HEK293 (cell line): ENCODE data around the gene SMAD7.
A peak's percentile ranks its signal among the peaks of the same experiment; 100 is the strongest.

Experiments
- KLF1 ChIP-seq: fragments of 450-650 bp; formaldehyde crosslinking; IDR thresholded peaks from 2 replicates; pipeline ENCODE4 v1.5.1; 2016; ENCODE audit warnings: missing biosample characterization, missing genetic modification characterization
- OSR2 ChIP-seq: fragments of 450-650 bp; formaldehyde crosslinking; IDR thresholded peaks from 2 replicates; pipeline ENCODE4 v1.5.1; 2016; ENCODE audit warnings: missing biosample characterization, missing genetic modification characterization
- SCRT1 ChIP-seq: fragments of 450-650 bp; formaldehyde crosslinking; IDR thresholded peaks from 2 replicates; pipeline ENCODE4 v1.5.1; 2016; ENCODE audit warnings: missing biosample characterization, missing genetic modification characterization, borderline replicate concordance
- SP7 ChIP-seq: fragments of 450-650 bp; formaldehyde crosslinking; IDR thresholded peaks from 2 replicates; pipeline ENCODE4 v1.5.1; 2016; ENCODE audit warnings: missing biosample characterization, missing genetic modification characterization
- TRIM28 ChIP-seq: IDR thresholded peaks from 2 replicates; pipeline ENCODE4 v1.6.1; 2011; ENCODE audit warnings: low read length, control low read depth, borderline replicate concordance
- WT1 ChIP-seq: fragments of 450-650 bp; formaldehyde crosslinking; IDR thresholded peaks from 2 replicates; pipeline ENCODE4 v1.5.1; 2016; ENCODE audit warnings: missing biosample characterization, missing genetic modification characterization
- ZBTB8A ChIP-seq: fragments of 450-650 bp; formaldehyde crosslinking; IDR thresholded peaks from 2 replicates; pipeline ENCODE4 v1.5.1; 2016; ENCODE audit warnings: missing biosample characterization, missing genetic modification characterization
- ZEB2 ChIP-seq: fragments of 450-650 bp; formaldehyde crosslinking; IDR thresholded peaks from 2 replicates; pipeline ENCODE4 v1.5.1; 2016; ENCODE audit warnings: missing biosample characterization, missing genetic modification characterization
- ZFP69B ChIP-seq: fragments of 450-650 bp; formaldehyde crosslinking; IDR thresholded peaks from 2 replicates; pipeline ENCODE4 v1.5.1; 2016; ENCODE audit warnings: missing biosample characterization, missing genetic modification characterization
- ZNF121 ChIP-seq: fragments of 450-650 bp; formaldehyde crosslinking; IDR thresholded peaks from 2 replicates; pipeline ENCODE4 v1.5.1; 2016; ENCODE audit warnings: missing biosample characterization, missing genetic modification characterization
- ZNF133 ChIP-seq: fragments of 450-650 bp; formaldehyde crosslinking; IDR thresholded peaks from 2 replicates; pipeline ENCODE4 v1.5.1; 2016; ENCODE audit warnings: missing biosample characterization, missing genetic modification characterization
- ZNF24 ChIP-seq: fragments of 450-650 bp; formaldehyde crosslinking; IDR thresholded peaks from 2 replicates; pipeline ENCODE4 v1.5.1; 2016; ENCODE audit warnings: missing biosample characterization, missing genetic modification characterization
- ZNF354C ChIP-seq: fragments of 450-650 bp; formaldehyde crosslinking; IDR thresholded peaks from 2 replicates; pipeline ENCODE4 v1.5.1; 2016; ENCODE audit warnings: missing biosample characterization, missing genetic modification characterization, low read depth, borderline replicate concordance
- ZNF394 ChIP-seq: fragments of 450-650 bp; formaldehyde crosslinking; IDR thresholded peaks from 2 replicates; pipeline ENCODE4 v1.5.1; 2016; ENCODE audit warnings: missing biosample characterization, missing genetic modification characterization, mild to moderate bottlenecking, moderate library complexity, borderline replicate concordance
- ZNF423 ChIP-seq: fragments of 450-650 bp; formaldehyde crosslinking; IDR thresholded peaks from 2 replicates; pipeline ENCODE4 v1.5.1; 2016; ENCODE audit warnings: missing biosample characterization, missing genetic modification characterization
- ZNF433 ChIP-seq: fragments of 450-650 bp; formaldehyde crosslinking; IDR thresholded peaks from 2 replicates; pipeline ENCODE4 v1.5.1; 2016; ENCODE audit warnings: missing biosample characterization, missing genetic modification characterization, low read depth
- ZNF596 ChIP-seq: fragments of 450-650 bp; IDR thresholded peaks from 2 replicates; pipeline ENCODE4 v1.5.0; 2018; ENCODE audit warnings: missing biosample characterization, mild to moderate bottlenecking, missing genetic modification characterization, moderate library complexity
- ZNF843 ChIP-seq: fragments of 450-650 bp; formaldehyde crosslinking; IDR thresholded peaks from 2 replicates; pipeline ENCODE4 v1.5.1; 2016; ENCODE audit warnings: missing biosample characterization, missing genetic modification characterization
- ZSCAN23 ChIP-seq: fragments of 450-650 bp; formaldehyde crosslinking; IDR thresholded peaks from 2 replicates; pipeline ENCODE4 v1.5.1; 2016; ENCODE audit warnings: missing biosample characterization, missing genetic modification characterization
- TF ChIP-seq, protein P1 (sequence below): fragments of 450-650 bp; formaldehyde crosslinking; IDR thresholded peaks from 2 replicates; pipeline ENCODE4 v1.5.1; 2016; ENCODE audit warnings: missing biosample characterization, missing genetic modification characterization
- TF ChIP-seq, protein P2 (sequence below): fragments of 450-650 bp; formaldehyde crosslinking; IDR thresholded peaks from 2 replicates; pipeline ENCODE4 v1.5.1; 2016; ENCODE audit warnings: missing biosample characterization, missing genetic modification characterization
- TF ChIP-seq, protein P3 (sequence below): fragments of 450-650 bp; formaldehyde crosslinking; IDR thresholded peaks from 2 replicates; pipeline ENCODE4 v1.5.1; 2017; ENCODE audit warnings: missing biosample characterization, missing genetic modification characterization
- TF ChIP-seq, protein P4 (sequence below): fragments of 450-650 bp; formaldehyde crosslinking; IDR thresholded peaks from 2 replicates; pipeline ENCODE4 v1.5.1; 2017; ENCODE audit warnings: missing biosample characterization, missing genetic modification characterization

The SMAD7 gene

DNA sequence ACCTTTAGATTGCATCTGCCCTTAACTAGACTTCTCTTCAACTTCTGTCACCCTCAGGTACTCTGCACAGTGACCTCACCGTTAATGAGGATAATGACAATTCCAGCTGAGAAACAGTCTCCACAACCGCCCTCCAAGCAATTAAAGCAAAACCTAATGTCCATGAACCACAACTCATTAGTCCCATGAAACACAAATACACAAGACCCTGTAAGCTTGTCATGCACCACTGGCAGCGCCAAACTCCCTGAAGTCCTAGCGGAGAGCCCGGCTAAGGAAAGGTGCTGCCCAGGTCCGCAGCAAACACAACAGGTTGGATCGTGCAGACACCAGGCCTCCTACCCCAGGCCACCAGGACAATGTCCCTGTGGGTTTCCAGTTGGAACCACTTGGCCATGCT, 7.4 kb downstream of the SMAD7 start (continued):
- TF ChIP-seq ZFP69B (0 out of 2 replicates have a peak, but pooled peaks have one; percentile 23), ZNF24 (peak; percentile 85), ZEB2 (tag by site-specific recombination) (peak; percentile 51), ZSCAN23 (tag by site-specific recombination) (peak; percentile 86), ZNF843 (tag by site-specific recombination) (no peak), TRIM28 (no peak), SCRT1 (peak; percentile 43; the same call in 1 of the 2 replicates), ZNF596 (tag by site-specific recombination) (0 out of 2 replicates have a peak, but pooled peaks have one; percentile 12), ZNF133 (tag by site-specific recombination) (no peak), ZNF121 (tag by site-specific recombination) (no peak), WT1 (tag by site-specific recombination) (peak; percentile 90), ZNF423 (peak; percentile 39; the same call in 1 of the 2 replicates), ZBTB8A (tag by site-specific recombination) (0 out of 2 replicates have a peak, but pooled peaks have one; percentile 20), ZNF354C (tag by site-specific recombination) (no peak), ZNF394 (peak; percentile 67), OSR2 (peak; percentile 95), SP7 (peak; percentile 76), KLF1 (tag by site-specific recombination) (peak; percentile 57), ZNF433 (no peak)
- TF ChIP-seq, protein P1, sequence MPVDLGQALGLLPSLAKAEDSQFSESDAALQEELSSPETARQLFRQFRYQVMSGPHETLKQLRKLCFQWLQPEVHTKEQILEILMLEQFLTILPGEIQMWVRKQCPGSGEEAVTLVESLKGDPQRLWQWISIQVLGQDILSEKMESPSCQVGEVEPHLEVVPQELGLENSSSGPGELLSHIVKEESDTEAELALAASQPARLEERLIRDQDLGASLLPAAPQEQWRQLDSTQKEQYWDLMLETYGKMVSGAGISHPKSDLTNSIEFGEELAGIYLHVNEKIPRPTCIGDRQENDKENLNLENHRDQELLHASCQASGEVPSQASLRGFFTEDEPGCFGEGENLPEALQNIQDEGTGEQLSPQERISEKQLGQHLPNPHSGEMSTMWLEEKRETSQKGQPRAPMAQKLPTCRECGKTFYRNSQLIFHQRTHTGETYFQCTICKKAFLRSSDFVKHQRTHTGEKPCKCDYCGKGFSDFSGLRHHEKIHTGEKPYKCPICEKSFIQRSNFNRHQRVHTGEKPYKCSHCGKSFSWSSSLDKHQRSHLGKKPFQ (tag by site-specific recombination) = no peak
- TF ChIP-seq, protein P2, sequence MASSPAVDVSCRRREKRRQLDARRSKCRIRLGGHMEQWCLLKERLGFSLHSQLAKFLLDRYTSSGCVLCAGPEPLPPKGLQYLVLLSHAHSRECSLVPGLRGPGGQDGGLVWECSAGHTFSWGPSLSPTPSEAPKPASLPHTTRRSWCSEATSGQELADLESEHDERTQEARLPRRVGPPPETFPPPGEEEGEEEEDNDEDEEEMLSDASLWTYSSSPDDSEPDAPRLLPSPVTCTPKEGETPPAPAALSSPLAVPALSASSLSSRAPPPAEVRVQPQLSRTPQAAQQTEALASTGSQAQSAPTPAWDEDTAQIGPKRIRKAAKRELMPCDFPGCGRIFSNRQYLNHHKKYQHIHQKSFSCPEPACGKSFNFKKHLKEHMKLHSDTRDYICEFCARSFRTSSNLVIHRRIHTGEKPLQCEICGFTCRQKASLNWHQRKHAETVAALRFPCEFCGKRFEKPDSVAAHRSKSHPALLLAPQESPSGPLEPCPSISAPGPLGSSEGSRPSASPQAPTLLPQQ (tag by site-specific recombination) = peak; percentile 60
- TF ChIP-seq, protein P3, sequence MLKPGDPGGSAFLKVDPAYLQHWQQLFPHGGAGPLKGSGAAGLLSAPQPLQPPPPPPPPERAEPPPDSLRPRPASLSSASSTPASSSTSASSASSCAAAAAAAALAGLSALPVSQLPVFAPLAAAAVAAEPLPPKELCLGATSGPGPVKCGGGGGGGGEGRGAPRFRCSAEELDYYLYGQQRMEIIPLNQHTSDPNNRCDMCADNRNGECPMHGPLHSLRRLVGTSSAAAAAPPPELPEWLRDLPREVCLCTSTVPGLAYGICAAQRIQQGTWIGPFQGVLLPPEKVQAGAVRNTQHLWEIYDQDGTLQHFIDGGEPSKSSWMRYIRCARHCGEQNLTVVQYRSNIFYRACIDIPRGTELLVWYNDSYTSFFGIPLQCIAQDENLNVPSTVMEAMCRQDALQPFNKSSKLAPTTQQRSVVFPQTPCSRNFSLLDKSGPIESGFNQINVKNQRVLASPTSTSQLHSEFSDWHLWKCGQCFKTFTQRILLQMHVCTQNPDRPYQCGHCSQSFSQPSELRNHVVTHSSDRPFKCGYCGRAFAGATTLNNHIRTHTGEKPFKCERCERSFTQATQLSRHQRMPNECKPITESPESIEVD (tag by site-specific recombination) = peak; percentile 57; the same call in 1 of the 2 replicates
- TF ChIP-seq, protein P4, sequence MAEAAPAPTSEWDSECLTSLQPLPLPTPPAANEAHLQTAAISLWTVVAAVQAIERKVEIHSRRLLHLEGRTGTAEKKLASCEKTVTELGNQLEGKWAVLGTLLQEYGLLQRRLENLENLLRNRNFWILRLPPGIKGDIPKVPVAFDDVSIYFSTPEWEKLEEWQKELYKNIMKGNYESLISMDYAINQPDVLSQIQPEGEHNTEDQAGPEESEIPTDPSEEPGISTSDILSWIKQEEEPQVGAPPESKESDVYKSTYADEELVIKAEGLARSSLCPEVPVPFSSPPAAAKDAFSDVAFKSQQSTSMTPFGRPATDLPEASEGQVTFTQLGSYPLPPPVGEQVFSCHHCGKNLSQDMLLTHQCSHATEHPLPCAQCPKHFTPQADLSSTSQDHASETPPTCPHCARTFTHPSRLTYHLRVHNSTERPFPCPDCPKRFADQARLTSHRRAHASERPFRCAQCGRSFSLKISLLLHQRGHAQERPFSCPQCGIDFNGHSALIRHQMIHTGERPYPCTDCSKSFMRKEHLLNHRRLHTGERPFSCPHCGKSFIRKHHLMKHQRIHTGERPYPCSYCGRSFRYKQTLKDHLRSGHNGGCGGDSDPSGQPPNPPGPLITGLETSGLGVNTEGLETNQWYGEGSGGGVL (tag by site-specific recombination) = peak; percentile 32; the same call in 1 of the 2 replicates
